HEK293 (cell line): ENCODE measurements around the gene CACNG4.

Source experiments
- CTCF ChIP-seq: fragments of 450-650 bp; formaldehyde crosslinking; IDR thresholded peaks from 2 replicates; pipeline ENCODE4 v1.5.1; 2016; ENCODE audit warnings: missing biosample characterization, missing genetic modification characterization
- GLIS2 ChIP-seq: fragments of 450-650 bp; formaldehyde crosslinking; IDR thresholded peaks from 2 replicates; pipeline ENCODE4 v1.5.1; 2016; ENCODE audit warnings: missing biosample characterization, missing genetic modification characterization
- REST ChIP-seq: fragments of 450-650 bp; formaldehyde crosslinking; IDR thresholded peaks from 2 replicates; pipeline ENCODE4 v1.5.1; 2016; ENCODE audit warnings: missing biosample characterization, missing genetic modification characterization
- ZNF501 ChIP-seq: fragments of 450-650 bp; formaldehyde crosslinking; IDR thresholded peaks from 2 replicates; pipeline ENCODE4 v1.5.1; 2016; ENCODE audit warnings: missing biosample characterization, missing genetic modification characterization

- TF ChIP-seq GLIS2 (tag by site-specific recombination) (no peak), ZNF501 (no peak), CTCF (tag by site-specific recombination) (no peak), REST (tag by site-specific recombination) (no peak)
These were observed 6.8 kb downstream of the CACNG4 start for GRCh38 chr17:66971264-66971663.
